Activated T-helper 1 cell treated with Interleukin-2 at 50 U/mL for 16 hours (primary cell): Measurements from ENCODE around the gene TTLL8.

Experiments
- DNase-seq: peaks from one replicate; pipeline ENCODE4 v3.0.0-alpha.2; 2020; ENCODE audit warnings: low read depth

The TTLL8 gene

DNA sequence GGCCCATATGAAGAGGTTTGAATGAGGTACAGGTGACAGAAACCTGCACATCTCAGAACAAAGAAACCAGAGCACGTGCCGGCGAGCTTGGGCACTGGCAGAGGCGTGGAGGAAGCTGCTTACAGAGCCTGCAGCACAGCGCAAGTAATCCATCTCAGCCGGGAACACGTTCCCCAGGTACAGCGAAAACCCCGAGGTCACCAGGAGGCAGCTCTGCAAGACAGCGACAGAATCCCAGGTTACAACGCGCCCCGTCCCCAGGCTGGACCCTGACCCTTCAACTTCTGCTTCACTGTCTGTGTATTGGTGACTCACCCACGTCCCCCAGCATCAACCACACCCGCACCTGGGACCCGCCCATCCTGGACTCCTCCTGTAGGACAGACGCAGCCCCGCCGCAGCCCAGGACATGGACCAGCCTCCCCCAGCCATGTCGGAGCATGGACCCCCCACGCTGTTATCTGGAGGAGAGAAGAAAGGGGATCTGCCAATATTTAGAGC lies 24.9 kb upstream of the TTLL8 start:
- no peak for DNase-seq

DNA sequence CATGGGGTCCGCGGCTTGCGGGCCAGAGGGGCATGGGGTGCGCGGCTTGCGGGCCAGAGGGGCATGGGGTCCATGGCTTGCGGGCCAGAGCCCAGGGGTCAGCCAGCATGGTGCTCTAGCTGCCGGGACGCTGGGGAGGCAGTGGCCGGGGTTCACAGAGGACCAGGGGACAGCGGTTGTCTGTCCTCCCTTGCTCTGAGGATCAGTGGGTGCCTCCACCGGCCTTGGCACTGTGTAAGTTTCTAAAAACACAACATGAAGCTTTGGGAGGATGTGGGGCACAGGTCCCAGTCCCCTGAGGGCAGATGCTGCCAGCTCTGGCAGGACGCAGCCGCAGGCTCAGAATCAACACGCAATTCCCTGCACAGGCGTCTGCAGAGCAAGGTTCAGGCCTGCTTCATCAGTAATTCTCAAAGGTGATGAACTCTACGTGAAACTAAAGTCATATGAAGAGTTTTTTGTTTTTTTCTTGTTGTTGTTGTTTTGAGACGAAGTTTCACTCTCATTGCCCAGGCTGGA lies 24.2 kb upstream of the TTLL8 start:
- DNase-seq: no peak

DNA sequence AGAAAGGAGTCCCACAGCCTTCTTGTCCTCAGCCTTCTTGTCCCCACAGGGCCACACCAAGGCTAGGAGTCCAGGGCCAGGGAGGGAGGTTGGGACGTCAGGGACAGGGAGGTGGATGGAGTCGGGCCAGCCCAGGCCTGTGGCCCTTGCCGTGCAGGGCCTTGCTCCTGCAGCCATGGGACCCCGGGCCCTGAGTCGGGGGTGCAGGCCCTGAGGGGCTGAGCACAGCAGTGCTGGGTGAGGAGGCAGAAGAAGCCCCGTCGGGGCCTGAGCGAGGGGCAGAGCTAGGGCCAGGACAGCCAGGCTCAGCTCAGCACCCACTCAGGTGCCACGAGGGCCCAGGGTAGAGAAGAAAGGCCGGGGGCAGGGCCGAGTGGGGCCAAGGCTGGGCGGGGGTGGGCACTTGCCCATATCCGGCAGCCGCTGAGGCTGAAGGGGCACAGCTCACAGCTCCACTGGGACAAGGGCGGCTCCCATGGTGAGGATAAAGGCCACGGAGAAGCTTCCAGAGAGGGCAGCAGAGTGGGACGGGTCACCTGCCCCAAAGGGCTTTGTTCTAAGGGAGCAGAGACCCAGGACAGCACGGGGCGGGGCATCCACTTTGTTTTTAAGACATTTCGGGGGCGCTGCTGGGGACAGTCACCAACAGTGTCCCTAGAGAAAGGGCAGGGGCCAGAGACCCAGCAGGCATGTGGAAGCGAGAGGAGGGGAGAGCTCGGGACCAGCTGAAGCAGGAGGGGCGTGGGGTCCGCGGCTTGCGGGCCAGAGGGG lies 23.5 kb upstream of the TTLL8 start:
- DNase-seq: no peak

DNA sequence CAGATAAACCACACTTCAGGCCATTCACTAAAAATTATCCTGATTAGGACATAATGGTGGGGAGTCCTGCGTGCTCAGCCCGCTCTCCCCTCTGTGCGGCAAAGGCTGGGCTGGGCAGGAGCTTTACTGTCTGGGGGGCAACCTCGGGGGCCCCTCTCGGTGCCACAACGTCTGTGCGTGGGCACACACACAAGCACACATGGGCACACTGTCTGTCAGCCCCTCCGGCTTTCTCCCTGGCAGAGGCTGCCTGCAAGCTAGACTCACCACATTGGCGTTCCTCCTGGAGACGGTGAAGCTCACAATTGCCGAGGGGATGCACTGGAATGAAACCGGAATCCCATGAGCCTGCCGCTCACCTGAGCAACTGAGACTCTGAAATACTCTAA lies 22.0 kb upstream of the TTLL8 start:
- DNase-seq: no peak

DNA sequence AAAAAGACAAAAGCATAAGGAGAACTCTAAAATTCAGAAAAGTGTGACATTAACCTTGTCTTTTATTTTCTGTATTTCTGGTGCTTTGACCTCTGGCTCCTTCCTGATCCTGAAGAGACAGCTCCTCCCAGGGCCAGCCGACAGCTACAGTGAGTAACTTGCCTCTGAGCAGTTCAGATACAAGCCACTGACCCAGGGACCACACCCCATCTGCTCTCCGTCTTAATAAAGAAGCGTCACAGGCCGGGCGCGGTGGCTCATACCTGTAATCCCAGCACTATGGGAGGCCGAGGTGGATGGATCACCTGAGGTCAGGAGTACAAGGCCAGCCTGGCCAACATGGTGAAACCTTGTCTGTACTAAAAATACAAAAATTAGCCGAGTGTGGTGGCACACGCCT lies 20.7 kb upstream of the TTLL8 start:
- DNase-seq: no peak

DNA sequence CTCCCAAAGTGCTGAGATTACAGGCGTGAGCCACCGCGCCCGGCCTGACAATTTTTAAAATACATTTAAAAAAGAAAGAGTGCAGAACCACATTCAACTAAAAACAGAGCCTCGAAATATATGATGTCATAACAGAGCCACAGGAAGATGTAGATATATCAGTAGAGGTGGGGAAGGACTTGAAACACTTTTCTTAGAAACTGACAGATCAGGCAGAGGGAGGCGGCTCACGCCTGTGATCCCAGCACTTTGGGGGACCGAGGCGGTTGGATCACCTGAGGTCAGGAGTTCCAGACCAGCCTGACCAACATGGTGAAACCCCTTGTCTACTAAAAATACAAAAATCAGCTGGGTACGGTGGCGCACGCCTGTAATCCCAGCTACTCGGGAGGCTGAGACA lies 20.1 kb upstream of the TTLL8 start:
- DNase-seq: no peak

DNA sequence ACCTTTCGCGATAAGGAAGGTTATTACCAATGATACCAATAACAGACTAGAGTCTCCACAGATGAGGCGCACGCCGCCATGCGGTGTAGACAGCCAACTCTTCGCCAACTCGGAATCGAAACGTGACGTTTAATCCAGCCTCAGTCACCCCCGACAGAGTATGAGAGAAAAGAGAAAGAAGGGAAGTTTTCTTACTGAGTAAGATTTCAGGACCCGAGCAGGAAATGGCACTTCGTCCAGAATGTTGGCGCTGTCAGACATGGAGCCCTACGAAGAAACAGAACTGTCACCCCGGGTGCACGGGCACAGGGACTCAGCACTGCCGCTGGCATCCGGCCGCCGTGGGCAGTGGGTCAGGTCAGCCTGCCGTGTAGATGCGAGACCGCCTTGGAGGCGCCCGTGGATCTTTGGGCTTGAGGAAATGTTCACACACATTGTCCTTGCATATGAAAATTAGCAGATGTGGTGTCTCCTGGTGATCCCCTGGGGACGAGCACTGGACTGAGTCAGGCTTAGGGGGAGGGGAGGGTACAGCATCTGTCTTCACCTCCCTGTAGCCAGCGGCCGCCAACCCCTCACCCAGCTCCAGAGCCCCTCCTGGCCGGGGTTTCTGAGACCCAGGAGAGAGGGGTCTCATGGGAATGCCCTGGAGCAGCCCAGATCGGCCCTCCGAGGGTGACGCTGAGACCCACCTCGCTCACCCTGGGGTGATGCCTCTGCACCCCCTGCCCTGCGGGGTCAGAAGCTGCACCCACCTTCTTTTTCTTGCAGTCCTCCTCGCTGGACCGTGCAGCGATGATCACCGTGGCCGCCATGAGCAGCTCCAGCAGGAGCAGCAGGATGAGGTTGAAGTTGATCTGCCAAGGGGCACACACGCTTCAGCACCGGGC lies 18.8 kb upstream of the TTLL8 start:
- no peak for DNase-seq

DNA sequence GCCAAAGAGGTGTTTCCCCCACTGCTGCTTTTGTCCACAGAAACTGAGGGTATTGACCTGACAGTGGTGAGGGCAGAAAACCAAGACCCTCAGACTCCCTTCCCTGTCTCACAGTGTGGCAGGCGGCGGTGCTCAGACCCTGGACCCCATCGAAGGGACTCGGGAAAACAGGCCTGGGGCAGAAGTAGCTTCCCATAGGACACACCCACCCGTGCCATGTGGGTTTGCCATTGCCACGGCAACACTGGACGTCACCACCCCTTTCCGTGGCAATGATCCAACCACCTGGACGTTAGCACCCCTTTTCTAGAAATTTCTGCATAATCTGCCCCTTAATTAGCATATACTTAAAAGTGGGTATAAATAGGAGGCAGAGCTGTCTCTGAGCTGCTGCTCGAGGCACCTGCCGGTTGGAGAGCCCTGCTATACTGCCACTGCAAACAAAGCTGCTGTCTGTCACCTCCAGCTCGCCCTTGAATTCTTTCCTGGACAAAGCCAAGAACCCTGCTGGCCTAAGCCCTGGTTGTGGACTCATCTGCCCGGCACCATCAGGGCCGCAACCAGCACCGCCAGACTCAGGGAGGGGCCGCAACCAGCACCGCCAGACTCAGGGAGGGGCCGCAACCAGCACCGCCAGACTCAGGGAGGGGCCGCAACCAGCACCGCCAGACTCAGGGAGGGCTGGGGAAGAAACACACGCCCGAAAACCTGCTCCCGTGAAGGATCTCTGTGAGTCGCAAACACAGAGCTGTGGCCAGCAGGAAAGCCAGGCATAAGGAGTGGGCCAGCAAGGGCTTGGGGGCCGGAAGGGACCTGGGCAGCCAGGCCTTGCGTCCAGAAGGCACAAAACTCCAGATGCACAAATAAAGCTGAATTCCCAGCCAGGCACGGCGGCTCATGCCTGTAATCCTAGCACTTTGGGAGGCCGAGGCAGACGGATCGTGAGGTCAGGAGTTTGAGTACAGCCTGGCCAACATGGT lies 16.7 kb upstream of the TTLL8 start:
- DNase-seq: no peak

DNA sequence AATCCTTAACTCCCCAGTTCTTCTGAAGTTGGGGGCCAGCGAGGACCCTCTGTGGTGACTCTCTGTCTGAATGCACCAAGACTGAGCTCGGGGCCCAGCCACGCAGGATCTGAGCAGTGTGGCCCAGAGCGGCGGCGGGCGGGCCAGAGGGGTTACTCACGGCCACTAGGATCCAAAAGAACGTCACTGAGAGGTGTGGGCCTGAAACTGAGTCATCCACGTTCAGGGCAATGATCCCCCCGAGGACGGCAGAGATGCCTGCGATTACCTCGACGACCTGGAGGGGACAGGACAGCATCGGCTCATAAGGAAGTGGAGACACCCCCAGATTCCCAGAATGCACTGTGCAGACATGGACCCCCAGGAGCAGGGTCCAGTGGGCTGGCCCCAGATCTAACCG lies 16.0 kb upstream of the TTLL8 start:
- DNase-seq: no peak

DNA sequence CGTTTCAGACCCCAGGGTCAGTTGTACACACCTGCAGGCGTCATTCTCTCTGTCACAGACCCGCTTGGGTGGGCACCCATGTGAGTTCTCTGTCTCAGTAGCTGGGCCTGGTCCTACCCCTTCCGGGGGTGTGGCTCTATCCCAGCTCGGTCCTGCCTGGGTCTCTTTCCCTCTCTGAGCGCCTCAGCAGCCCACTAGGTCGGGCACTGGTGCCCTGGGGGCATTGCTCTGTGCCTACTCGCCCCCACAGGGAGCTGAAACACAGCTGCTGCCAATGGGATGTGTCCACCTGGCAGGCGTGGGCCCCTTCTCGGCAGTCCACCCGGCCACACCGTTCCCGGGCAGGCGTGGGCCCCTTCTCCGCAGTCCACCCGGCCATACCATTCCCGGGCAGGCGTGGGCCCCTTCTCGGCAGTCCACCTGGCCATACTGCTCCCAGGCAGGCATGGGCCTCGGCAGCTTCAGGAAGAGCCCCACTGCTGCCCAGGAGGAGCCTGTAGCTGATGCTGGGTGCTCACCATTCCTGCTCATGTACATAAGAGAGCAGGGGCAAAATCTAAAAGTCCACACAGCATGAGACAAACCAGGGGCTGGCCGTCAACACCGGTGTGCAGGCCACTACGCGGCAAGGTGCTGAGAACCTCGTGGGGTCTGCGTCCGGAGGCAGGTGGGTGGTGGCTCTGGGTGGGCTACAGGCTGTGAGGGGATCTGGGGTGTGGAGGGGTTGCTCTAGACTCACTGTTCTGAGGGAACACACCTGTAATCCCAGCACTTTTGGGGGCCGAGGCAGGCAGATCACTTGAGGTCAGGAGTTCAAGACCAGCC lies 14.8 kb upstream of the TTLL8 start:
- DNase-seq: no peak

DNA sequence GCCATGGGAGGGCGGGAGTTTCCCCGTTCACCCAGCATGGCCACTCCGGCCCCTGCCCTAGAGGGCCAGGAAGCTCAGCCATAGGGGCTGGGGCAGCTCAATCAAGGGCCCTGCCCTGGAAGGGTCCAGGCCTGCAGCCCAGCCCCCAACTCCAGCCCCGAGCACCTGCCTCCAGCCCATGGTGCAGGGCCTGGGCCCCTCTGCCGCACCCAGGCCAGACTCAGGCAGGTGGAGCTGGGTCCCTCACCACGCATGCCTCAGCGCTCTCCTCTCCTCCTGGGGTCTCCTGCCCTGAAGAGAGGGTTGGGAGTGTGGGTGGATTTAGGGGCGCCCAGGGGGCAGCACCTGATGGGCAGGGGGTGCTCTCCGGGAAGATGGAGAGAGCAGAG lies 14.1 kb upstream of the TTLL8 start:
- DNase-seq: no peak

DNA sequence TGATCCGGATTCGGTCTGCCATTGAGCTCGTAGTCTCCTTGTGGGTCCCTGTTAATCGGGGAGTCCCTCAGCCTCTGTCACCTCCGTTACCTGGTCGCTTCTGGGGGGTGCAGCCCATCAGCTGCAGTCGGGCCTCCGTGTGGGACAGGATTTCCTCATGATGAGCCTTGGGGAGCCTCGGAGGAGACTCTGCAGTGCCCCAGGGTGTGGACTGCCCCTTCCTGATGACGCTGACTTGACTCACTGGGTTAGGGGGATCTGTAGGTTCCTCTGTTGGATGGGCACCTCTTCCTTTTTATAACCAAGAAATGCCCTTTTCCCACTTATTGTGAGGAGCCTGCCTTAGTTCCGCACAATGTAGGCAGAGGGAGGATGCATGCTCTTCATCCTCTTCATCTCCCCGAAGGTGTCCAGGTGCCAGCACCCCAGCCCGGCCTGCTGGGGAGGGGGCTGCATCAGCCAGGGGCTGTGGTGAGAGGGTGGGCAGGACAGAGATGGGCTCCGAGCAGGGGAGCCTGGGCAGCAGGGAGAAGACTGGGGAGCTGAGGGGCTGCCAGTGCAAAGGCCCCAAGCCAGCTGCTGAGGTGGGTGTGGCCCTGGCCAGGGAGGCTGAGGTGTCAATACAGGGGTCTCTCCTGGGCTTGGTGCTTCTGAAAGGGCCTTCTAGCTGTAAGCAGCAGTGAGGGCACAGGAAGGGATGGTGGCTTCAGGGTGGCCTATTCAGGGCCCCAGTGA lies 13.5 kb upstream of the TTLL8 start:
- DNase-seq: no peak

DNA sequence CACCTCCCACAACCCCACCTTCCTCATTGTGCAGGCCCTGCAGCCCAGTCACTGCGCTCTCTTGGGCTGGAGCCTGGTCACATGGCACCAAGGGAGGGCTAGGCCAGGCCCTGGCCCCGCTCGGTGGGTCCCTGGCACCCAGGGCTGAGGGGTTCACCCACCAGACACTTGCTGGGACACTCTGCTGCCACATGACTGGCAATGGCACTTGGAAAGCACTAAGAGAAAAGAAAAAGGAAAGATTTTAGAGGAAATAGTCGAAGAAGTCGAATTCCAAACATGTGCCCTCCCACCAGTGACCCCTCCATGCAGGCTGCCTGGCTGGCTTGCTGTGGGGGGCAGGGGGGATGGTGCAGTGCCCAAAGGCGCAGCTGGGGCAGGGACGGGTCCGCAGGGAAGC lies 12.3 kb upstream of the TTLL8 start:
- DNase-seq: no peak

DNA sequence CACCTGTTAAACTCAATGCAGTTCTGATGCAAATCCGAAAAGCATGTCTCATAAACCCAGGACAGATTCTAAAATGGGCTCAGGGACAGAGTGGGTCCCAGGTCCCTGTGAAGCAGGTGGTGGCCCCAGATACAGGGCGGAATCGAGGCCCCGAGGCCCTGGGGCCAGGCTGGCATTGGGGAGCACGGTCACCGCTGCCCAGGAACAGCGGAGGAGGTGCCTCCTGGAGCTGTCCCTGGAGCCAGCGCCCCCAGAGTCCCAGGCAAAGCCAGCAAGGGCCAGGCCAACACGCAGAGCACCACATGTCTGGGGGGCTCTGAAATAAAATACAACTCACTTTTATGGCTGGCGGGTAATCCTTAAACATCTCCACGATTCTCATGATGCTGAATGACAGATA lies 10.0 kb upstream of the TTLL8 start:
- DNase-seq: no peak

DNA sequence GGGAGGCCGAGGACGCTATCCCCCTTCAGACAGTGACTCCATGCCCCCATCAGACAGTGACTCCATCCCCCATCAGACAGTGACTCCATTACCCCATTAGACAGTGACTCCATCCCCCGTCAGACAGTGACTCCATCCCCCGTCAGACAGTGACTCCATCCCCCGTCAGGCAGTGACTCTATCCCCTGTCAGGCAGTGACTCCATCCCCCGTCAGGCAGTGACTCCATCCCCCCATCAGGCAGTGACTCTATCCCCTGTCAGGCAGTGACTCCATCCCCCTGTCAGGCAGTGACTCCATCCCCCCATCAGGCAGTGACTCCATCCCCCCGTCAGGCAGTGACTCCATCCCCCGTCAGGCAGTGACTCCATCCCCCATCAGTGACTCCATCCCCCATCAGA lies 9.1 kb upstream of the TTLL8 start:
- no peak for DNase-seq

DNA sequence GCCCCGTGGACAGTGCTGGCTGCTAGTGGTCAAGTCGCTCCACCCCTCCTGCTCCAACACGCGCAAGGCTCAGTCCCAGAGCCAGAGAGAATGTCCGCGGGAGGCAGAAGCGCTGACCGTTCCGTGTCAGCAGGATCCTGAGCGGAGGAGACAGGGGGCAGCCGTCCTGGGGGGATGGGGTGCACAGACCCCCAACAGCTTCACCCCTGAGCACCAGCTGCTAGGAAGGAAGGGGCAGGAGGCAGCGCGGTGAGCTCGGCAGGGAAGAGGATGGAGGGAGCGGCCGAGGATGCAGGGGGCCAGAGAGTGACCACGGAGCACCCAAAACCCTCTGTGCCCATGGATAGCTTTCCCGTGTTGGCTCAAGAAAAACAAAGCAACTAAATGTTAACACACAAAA lies 6.4 kb upstream of the TTLL8 start:
- no peak for DNase-seq

DNA sequence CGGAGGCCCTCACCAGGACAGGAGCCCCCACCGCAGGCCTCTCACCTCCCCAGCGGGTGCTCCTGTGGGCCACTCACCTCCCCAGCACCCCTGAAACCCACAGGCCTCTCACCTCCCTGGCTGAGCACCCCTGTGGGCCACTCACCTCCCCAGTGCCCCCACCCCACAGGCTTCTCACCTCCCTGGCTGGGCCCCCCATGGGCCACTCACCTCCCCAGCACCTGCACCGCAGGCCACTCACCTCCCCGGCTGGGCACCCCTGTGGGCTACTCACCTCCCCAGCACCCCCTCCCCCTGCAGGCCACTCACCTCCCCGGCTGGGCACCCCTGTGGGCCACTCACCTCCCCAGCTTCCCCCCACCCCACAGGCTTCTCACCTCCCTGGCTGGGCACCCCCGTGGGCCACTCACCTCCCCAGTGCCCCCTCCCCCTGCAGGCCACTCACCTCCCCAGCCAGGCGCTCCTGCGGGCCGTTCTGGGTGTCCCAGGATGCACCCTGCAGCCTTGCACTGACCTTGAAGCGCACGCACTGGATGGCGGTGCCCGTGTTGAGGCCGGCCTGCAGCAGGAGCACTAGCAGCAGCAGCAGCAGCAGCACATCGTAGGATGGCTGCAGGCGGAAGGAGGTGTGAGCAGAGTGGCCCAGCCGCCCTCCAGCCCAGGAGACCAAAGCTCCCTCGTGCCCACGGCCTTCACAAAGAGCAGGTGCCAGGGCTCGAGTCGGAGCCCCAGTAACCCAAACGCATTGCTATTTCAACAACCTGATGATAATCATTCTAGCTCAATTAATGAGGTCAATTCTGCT lies 5.7 kb upstream of the TTLL8 start:
- no peak for DNase-seq

DNA sequence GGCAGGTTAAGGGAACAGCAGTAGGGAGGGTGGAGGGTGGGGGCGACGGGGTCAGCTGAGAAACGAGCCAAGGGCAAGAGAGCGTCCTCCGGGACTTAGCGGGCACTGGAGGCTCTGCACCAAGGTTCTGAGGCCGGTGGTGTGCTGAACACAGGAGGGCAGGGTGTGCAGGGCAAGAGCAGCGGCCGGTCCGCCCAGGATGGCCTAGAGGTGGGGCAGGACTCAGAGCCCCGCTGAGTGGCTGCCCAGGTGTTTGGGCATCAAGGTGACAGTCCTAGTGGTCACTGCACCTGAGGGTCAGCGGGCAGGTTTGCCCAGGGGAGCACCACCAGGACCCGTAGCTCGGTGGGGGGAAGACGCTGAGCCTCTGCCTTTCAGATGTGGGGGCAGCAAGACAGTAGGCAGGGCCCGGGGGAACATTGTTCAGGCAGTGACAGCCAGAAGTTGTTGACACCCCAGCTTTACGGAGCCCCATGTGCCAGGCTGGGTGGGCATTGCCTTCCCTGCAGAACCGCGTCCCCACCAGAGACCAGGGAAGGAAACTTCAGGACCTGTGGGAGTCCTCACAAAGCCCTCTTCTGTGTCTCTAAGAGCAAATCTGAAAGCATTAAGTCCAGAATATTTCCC lies 4.5 kb upstream of the TTLL8 start:
- DNase-seq: no peak

DNA sequence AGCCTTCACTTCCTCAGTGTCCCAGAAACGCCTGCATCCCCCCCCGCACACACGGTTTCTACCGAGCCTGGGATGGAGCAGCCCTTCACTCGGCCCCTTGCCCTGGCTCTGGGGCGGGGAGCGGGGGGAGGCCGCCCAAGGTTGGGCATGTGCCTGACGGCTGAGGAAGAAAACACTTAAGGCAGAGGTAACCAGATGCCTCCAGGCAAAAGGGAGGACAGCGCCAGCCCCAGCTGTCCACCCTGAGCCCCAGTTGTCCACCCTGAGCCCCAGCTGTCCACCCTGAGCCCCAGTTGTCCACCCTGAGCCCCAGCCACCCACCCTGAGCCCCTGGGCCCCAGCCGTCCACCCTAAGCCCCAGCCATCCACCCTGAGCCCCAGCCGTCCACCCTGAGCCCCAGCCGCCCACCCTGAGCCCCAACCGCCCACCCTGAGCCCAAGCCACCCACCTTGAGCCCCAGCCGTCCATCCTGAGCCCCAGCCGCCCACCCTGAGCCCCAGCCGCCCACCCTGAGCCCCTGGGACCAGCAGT lies 3.8 kb upstream of the TTLL8 start:
- DNase-seq: no peak
